Measurements from ENCODE around the gene VCL.

The VCL gene

DNA sequence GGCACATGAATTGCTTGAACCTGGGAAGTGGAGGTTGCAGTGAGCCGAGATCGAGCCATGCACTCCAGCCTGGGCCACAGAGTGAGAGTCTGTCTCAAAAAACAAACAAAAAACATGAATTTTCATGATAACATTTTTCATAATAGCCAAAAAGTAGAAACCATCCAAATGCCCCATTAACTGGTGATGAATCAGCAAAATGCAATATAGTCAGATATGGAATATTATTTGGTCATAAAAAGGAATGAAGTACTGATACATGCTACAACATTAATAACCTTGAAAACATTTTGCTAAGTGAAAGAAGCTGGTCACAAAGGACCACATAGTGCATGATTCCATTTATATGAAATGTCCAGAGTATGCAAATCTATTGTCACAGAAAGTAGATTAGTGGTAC lies 24.5 kb upstream of the VCL start:
- TF ChIP-seq, protein P1, sequence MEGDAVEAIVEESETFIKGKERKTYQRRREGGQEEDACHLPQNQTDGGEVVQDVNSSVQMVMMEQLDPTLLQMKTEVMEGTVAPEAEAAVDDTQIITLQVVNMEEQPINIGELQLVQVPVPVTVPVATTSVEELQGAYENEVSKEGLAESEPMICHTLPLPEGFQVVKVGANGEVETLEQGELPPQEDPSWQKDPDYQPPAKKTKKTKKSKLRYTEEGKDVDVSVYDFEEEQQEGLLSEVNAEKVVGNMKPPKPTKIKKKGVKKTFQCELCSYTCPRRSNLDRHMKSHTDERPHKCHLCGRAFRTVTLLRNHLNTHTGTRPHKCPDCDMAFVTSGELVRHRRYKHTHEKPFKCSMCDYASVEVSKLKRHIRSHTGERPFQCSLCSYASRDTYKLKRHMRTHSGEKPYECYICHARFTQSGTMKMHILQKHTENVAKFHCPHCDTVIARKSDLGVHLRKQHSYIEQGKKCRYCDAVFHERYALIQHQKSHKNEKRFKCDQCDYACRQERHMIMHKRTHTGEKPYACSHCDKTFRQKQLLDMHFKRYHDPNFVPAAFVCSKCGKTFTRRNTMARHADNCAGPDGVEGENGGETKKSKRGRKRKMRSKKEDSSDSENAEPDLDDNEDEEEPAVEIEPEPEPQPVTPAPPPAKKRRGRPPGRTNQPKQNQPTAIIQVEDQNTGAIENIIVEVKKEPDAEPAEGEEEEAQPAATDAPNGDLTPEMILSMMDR (IDR thresholded peaks at IDR 0.05; ENCODE audit: control insufficient read depth, insufficient read depth, low read depth, low read length, missing control alignments) = no peak
- no peak overlapping the region for H3K4me3 ChIP-seq (ENCODE audit: control insufficient read depth, low read depth, low read length)
- no peak for DNase-seq (ENCODE audit: low read depth)

DNA sequence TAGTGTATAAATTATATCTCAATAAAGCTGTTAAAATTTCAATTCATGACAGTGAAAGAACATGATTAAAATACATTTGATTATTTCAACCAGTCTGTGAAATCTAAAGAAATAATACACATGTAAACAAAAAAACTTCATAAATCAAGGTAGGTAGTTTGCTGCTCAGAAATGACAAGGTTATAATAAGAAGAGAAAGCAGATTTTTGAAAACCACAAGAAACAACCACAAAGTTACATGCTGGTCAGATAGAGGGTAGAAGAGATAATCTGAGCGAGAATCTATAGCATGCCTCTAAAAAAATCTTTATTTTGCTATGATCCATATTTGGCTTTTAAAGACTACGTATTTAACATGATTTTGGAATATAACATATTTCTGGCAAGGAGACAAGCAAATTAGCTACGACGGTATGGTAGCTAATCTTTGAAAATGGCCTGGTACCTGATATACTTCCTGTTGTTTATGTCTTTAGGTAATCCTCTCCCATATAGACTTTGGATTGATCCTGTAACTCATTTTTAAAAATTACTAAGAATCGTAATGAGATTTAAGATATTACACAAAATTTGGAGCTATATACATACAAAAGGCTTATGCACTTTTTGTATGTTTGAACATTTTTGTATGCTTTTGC lies 23.5 kb upstream of the VCL start:
- no peak overlapping the region for H3K4me3 ChIP-seq (ENCODE audit: control insufficient read depth, low read depth, low read length)
- TF ChIP-seq, protein P1 (IDR thresholded peaks at IDR 0.05; ENCODE audit: control insufficient read depth, insufficient read depth, low read depth, low read length, missing control alignments) = no peak
- no peak for DNase-seq (ENCODE audit: low read depth)

DNA sequence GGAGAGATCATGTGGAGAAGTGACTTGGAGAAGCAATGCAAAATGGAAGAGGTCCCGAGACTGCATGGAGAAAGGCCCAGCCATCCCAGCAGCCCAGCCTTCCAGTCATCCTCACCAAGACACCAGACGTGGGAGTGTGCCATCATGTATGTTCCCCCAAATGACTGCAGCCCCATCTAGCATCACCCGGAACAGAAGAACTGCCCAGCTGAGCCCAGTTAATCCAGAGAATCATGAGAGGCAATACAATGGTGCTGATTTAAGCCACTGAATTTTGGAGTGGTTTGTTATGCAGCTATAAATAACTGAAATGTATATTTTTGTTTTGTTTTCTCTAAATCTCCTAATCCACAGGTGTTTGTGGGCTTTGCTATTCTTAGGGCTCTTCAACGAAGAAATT lies 22.5 kb upstream of the VCL start:
- no peak for DNase-seq (ENCODE audit: low read depth)
- TF ChIP-seq, protein P1 (IDR thresholded peaks at IDR 0.05; ENCODE audit: control insufficient read depth, insufficient read depth, low read depth, low read length, missing control alignments) = no peak
- H3K4me3 ChIP-seq (ENCODE audit: control insufficient read depth, low read depth, low read length) = no peak overlapping the region

DNA sequence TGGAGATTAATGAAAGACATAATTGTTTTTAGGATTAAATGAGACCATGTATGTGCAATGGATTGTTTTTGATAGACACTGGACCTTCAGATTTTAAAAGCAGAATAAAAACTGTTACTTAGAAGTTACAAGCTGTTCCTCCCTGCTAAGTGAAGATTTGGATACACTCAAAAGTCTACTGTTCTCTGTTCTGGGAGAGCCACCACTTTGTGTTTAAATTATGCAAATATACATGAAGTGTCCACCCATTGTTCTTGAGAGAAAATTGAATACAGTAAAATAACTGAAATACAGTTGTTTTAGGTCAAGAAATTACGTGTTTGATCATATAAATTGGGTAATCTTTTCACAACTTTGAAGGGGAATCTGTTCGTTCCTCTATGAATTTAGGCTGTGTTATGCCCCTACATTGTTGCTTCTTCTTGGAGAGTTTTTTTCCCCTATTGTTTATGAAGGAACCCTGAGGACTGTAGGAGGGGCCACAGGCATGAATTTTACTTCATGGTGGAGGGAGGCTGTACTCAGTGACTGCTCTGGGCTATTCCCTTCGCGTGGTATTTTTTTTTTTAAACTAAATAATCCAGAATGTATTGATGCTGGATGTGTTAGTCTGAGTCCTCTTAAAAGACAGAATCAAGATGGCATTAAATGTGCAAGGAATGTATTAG lies 18.6 kb upstream of the VCL start:
- TF ChIP-seq, protein P1 (IDR thresholded peaks at IDR 0.05; ENCODE audit: control insufficient read depth, insufficient read depth, low read depth, low read length, missing control alignments) = no peak
- no peak for DNase-seq (ENCODE audit: low read depth)
- no peak overlapping the region for H3K4me3 ChIP-seq (ENCODE audit: control insufficient read depth, low read depth, low read length)

DNA sequence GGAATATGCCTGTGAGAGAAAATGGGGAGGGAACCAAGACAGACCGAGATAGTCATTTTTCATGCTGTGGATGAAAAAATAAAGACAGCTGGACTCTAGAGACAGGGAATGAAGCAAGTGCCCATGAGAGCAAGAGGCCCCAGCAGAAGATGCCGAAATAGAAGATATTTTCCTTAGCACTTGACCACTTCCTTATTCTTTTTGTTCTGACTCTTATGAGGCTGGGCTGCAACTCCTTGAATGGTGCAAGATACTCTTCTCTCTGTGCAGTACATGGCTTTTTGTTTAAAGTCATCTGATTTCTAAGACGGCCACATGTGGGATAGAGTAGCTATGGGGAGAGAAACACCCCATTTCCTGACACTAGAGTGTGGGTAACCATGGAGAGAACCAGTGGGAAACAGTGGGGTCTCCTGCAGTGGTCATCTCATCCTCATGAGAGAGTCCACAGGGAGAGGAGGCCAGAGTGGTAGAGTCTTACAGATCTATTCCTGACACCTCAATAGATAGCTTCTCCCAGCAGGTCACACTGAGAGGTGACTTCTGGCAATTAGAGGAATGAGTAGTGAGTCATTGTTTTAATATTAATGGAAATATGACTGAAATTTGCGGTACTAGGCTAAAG lies 18.0 kb upstream of the VCL start:
- TF ChIP-seq, protein P1 (IDR thresholded peaks at IDR 0.05; ENCODE audit: control insufficient read depth, insufficient read depth, low read depth, low read length, missing control alignments) = no peak
- no peak overlapping the region for H3K4me3 ChIP-seq (ENCODE audit: control insufficient read depth, low read depth, low read length)
- DNase-seq (ENCODE audit: low read depth) = no peak

DNA sequence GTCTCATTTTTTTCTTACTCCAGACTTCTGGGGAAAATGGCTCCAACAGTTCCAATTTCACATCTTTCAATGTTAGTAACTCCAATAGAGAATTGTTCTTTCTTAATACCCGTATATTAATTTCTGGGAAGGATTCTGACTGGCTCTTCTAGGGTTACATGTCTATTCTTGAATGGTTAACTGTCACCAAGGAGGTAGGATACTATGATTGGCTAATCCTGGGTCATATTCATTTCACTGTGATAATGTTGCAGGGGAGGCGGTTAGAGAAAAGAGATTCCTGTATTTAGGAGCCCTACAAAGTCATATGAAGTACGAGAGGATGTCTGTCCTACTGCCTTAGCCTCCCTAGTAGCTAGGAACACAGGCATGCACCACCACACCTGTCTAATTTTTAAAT lies 16.1 kb upstream of the VCL start:
- no peak overlapping the region for H3K4me3 ChIP-seq (ENCODE audit: control insufficient read depth, low read depth, low read length)
- no peak for DNase-seq (ENCODE audit: low read depth)
- TF ChIP-seq, protein P1 (IDR thresholded peaks at IDR 0.05; ENCODE audit: control insufficient read depth, insufficient read depth, low read depth, low read length, missing control alignments) = no peak
